Motor neuron (in vitro differentiated cells): ENCODE measurements around the gene TAF4. TPM values are rescaled to one million over a fixed set of nuclear protein-coding genes. Genes with fewer than 3 reads are reported as not detected.
"Not testable (repeated sequence)": the region's sequence is repeated elsewhere in the genome, so short reads cannot be mapped to it uniquely, and the experiment has no call there.

ENCODE experiments used
- ATAC-seq, 8 experiments: fragments of 200-7000 bp; cut with Tn5 transposase; replicated peaks in 6 of 8; 2 replicates each; pipeline ENCODE4 v1.8.0; 2021; ENCODE audit warnings: mild to moderate bottlenecking in 8 of 8, moderate library complexity in 8 of 8
- H3K27ac ChIP-seq, 2 donors: fragments of 250-450 bp; sonication (Bioruptor Pico); 2 replicates each; pipeline ENCODE4 v1.9.0; 2021; ENCODE audit warnings: antibody characterized with exemption in 2 of 2, mild to moderate bottlenecking in 2 of 2, moderate library complexity in 1 of 2
- H3K4me1 ChIP-seq, 2 donors: fragments of 250-450 bp; sonication (Bioruptor Pico); replicated peaks in 1 of 2; 2 replicates each; pipeline ENCODE4 v1.6.1; 2021; ENCODE audit warnings: antibody characterized with exemption in 2 of 2, mild to moderate bottlenecking in 2 of 2, moderate library complexity in 1 of 2
- H3K4me3 ChIP-seq, 5 donors: fragments of 250-450 bp; sonication (Bioruptor Pico); 2 replicates each; pipeline ENCODE4 v1.9.0; 2021; ENCODE audit warnings: antibody characterized with exemption in 5 of 5, mild to moderate bottlenecking in 5 of 5, moderate library complexity in 4 of 5
- WGBS, 10 experiments: fragments of 450-650 bp; shearing (Covaris generic); methylation state at CpG; one replicate each; pipeline ENCODE4 v1.0.0; 2022; 5-methylcytosine and 5-hydroxymethylcytosine counted together
- in situ Hi-C, 9 experiments: fragments of 400-800 bp; cut with MboI; loops; one replicate each; pipeline ENCODE4 v1.15.0; 2021; ENCODE audit warnings: low sequenced_read_pairs in 9 of 9, low pct_unique_long_range_greater_than_20kb in 2 of 9; ENCODE audit not compliant: unreplicated experiment in 9 of 9
- total RNA-seq, 8 experiments: library from RNA; unstranded; fragments of 300-600 nt; gene quantifications; 2 replicates each; pipeline versions ENCODE4 v1.2.3 to v1.2.4, GENCODE V29; 2022

Gene TAF4
- total RNA-seq, 8 experiments from 2014 or later, result 3.6 to 15.1 (median 7.1) TPM

DNA sequence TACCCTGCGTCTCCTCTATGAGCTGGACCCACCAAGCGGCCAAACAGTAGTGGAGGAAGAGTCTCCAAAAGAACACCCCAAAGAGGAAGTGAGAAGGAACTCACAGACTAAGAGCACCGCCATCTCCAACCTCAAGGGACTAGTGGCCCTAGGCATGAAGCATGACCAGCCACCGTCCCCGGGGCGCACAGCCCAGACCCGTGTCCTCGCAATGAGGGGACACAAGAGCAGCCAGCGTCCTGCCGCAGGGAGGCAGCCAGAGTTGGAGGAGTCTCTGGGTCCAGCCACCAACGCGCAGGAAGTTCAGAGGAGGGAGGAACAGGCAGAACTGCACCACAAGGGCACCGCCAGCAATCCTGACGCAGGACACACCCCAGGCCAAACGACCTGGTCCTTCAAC, 72.6 kb downstream of the TAF4 start:
- no peaks in the 10 kb centered on the region for H3K4me1 ChIP-seq
- WGBS, 10 experiments, result 80 to 100% (median 97%) methylated on average over 1 to 10 of the region's 15 CpGs; no CpG with 5 or more reads in 1 of the 10 experiments
- no peak overlapping the region for H3K27ac ChIP-seq
- no peak for ATAC-seq
- H3K4me3 ChIP-seq, result no peak overlapping the region
- in situ Hi-C loops, result no loop called here

DNA sequence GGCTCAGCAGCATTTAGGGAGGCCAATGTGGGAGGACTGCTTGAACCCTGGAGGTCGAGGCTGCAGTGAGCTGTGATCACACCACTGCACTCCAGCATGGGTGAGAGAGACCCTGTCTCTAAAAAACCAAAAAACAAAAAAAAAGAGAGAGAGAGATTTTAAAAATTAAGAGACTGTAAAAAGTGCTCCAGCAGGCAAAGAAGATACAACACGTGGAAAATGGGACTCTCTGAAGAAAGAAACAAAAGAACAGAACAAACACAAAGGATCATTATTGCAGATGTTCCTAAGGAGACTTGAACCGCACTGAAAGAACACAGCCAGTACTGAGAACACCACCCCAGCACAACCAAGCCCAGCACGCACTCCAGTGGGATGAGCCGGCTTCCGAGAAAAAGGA, 74.2 kb downstream of the TAF4 start:
- H3K4me3 ChIP-seq, result no peak overlapping the region
- no peaks in the 10 kb centered on the region for H3K4me1 ChIP-seq
- H3K27ac ChIP-seq, result no peak overlapping the region
- ATAC-seq, result no peak
- in situ Hi-C loops, result no loop called here
- WGBS, 10 experiments, result 80 to 100% (median 96%) methylated on average over 2 to 6 of the region's 6 CpGs; no CpG with 5 or more reads in 1 of the 10 experiments

DNA sequence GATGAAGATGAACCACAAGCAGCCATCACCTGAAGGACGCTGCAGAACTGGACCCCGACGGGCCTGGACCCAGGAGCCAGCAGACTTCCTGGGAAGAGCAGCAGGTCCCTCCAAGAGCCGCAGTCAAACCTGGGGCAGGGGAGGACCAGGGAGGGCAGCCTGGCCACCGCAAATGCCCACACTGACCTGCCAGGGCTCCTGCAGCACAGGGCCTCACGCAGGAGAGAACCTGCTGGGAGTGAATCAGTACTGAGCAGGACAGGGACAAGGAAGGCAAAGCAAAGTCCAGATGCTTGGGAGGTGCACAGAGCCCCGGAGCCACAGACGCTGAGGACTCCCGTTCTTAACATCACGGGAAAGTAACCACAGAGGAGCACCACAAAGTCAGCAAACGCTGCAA, 75.2 kb downstream of the TAF4 start:
- 95 to 100% (median 100%) methylated on average over 1 to 7 of the region's 11 CpGs; no CpG with 5 or more reads in 3 of the 10 experiments for WGBS, 10 experiments
- H3K4me3 ChIP-seq, result no peak overlapping the region
- ATAC-seq, result no peak
- in situ Hi-C loops, result no loop called here
- no peaks in the 10 kb centered on the region for H3K4me1 ChIP-seq
- H3K27ac ChIP-seq, result no peak overlapping the region

DNA sequence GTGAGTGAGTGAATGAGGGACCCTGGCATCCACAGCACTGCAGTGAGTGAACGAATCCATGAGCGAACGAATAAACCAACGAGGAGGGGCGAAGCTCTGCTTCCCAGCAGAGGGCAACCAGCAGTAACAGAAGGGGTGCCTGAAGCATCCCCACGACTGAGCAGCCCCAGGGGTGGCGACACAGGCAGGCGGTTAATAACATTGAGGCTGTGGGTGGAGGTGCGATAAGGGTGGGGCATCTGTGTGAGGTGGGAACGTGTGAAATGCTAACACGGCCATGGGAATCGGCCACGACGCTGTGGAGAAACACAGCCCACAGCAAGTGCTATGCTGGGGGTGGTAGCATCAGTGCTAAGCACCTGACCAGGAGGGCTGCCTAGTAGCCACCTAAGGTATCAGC, 75.9 kb downstream of the TAF4 start:
- H3K27ac ChIP-seq, result no peak overlapping the region
- H3K4me1 ChIP-seq, result no peaks in the 10 kb centered on the region
- ATAC-seq, result no peak
- 80 to 83% methylated on average over 3 to 6 of the region's 14 CpGs; no CpG with 5 or more reads in 8 of the 10 experiments for WGBS, 10 experiments
- no peak overlapping the region for H3K4me3 ChIP-seq
- in situ Hi-C loops, result no loop called here

DNA sequence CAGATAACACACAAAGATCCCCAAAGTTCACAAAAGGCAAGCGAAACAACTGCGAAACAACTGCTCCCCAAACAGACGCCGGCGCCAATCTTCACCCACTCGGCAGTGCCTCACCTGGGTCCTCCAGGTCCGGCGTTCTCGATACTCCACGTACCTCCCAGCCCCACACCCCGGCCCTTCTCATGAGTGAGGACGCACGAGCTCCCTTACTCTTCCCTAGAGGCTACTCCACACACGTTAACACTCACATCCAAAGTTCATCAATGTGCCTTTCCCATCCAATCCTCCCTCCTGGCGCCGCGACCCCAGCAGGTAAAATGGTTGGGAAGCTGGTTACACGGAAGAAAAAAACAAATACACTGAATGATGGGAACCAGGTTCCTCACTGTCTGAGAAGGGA, 77.0 kb downstream of the TAF4 start:
- WGBS, 10 experiments, result 80 to 100% (median 97%) methylated on average over 1 to 17 of the region's 18 CpGs
- Histone ChIP-seq H3K4me1 (no peaks in the 10 kb centered on the region), H3K27ac (no peak overlapping the region), H3K4me3 (no peak overlapping the region)
- no peak for ATAC-seq
- in situ Hi-C loops, result no loop called here

DNA sequence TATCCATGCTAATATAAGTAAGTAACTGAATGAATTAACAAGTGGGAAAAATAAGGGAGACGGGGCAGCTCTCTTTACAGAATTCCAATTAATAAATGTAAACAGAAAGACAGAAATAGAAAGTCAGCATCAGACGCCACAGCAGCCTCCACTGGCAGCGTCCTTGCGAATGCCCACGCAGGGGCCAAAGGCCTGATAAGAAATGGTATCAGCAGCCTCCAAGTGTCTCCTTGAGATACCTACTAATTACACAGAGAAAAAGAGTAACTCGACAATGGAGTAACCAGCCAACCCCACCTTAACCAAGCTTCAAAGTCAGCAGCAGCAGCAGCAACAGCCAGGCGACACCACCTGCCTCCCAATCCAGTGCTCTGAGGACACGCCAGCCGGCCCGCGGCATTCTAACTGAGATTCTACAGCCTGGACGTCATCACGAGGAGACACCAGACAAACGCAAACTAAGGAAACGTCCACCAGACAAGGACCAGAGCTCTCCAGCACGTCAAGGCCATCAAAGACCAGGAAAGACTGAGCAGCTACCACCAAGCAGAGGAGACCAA, 78.8 kb downstream of the TAF4 start:
- no peaks in the 10 kb centered on the region for H3K4me1 ChIP-seq
- no peak for ATAC-seq
- WGBS, 10 experiments, result 84 to 100% (median 90%) methylated on average over 2 to 11 of the region's 16 CpGs; no CpG with 5 or more reads in 1 of the 10 experiments
- in situ Hi-C loops, result no loop called here
- no peak overlapping the region for H3K27ac ChIP-seq
- H3K4me3 ChIP-seq, result no peak overlapping the region

DNA sequence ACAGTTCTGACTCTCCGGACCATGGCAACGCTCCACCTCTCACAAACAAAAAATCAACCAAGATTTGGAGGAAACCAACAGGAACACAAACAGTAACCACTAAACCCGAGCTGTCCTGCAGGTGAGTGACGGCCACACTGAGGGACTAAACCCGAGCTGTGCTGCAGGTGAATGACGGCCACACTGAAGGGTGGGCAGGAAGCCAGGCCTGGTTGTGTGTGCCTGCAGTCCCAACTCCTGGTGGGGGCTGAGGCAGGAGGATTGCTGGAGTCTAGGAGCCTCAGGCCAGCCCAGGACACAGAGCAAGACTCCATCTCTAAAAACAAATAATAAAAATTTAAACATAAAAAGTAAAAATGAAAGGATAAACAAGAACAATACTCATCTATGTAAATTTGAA, 80.6 kb downstream of the TAF4 start:
- no peak overlapping the region for H3K27ac ChIP-seq
- ATAC-seq, result no peak
- no peak overlapping the region for H3K4me3 ChIP-seq
- no peaks in the 10 kb centered on the region for H3K4me1 ChIP-seq
- in situ Hi-C loops, result no loop called here
- WGBS, 10 experiments, result 100% methylated on average over 1 of the region's 6 CpGs; no CpG with 5 or more reads in 8 of the 10 experiments

DNA sequence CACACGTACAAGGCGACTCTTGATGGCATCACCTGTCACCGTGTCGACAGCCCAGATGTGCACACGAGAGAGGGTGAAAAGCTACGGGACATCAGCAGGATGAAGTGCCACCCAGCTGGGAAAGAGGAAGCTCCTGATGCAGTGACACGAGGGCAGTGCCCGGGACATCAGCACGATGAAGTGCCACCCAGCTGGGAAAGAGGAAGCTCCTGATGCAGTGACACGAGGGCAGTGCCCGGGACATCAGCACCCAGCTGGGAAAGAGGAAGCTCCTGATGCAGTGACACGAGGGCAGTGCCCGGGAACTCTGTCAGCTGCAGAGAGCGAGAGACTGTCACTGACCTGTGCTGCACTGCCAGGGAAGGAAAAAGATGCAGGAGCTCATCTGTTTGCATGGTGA, 81.2 kb downstream of the TAF4 start:
- H3K27ac ChIP-seq, H3K4me3 ChIP-seq, H3K4me1 ChIP-seq, ATAC-seq, in situ Hi-C loops: not testable (repeated sequence)
- 84 to 100% (median 88%) methylated on average over 2 to 5 of the region's 14 CpGs; no CpG with 5 or more reads in 3 of the 10 experiments for WGBS, 10 experiments

DNA sequence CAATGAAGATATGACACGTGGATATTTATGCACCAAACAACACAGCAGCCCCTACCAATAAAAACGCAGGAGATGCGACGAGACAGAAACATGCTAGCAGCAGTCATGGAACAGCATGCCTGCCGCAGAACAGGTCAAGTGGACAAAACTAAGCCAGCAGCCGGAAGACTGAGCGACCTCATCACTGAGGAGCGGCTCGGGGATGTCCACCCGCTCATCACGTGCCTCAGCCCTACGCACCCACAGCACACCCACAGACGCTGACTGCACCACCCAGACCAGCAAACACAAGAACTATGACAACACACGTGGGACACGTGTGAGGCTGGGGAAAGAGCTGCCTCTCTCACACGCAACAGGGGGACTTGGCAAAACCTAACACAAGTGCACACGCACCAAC, 81.7 kb downstream of the TAF4 start:
- WGBS, 10 experiments, result 67 to 92% (median 84%) methylated on average over 4 to 12 of the region's 17 CpGs; no CpG with 5 or more reads in 4 of the 10 experiments
- in situ Hi-C loops, result no loop called here

DNA sequence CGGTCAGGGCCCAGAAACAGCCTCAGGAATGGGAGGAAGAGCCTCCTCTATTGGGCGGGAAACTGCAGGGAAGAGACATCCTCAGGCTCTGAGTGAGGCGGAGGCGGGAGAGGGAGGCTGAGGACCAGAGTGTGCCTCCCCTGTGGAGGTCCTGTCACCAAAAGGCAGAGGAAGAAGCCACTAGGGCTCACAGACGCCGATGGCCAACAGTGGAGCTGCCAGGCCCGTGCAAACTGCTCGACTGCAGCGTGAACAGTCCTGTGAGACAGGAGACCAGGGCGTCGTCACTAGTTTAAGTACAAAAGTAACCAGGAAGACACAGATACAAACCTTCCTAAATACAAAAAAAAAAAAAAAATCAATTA, 82.7 kb downstream of the TAF4 start:
- no peak for ATAC-seq
- WGBS, 10 experiments, result 76 to 100% (median 94%) methylated on average over 1 to 10 of the region's 11 CpGs; no CpG with 5 or more reads in 2 of the 10 experiments
- in situ Hi-C loops, result no loop called here
- Histone ChIP-seq H3K27ac (no peak overlapping the region), H3K4me3 (no peak overlapping the region), H3K4me1 (no peaks in the 10 kb centered on the region)

More for the DNA sequence above, 81.7 kb downstream of the TAF4 start:
- no peaks in the 10 kb centered on the region for H3K4me1 ChIP-seq
- H3K4me3 ChIP-seq, result no peak overlapping the region
- peak in 3 of 8 experiments; percentile 29 to 47 (median 41) for ATAC-seq
- H3K27ac ChIP-seq, result no peak overlapping the region

DNA sequence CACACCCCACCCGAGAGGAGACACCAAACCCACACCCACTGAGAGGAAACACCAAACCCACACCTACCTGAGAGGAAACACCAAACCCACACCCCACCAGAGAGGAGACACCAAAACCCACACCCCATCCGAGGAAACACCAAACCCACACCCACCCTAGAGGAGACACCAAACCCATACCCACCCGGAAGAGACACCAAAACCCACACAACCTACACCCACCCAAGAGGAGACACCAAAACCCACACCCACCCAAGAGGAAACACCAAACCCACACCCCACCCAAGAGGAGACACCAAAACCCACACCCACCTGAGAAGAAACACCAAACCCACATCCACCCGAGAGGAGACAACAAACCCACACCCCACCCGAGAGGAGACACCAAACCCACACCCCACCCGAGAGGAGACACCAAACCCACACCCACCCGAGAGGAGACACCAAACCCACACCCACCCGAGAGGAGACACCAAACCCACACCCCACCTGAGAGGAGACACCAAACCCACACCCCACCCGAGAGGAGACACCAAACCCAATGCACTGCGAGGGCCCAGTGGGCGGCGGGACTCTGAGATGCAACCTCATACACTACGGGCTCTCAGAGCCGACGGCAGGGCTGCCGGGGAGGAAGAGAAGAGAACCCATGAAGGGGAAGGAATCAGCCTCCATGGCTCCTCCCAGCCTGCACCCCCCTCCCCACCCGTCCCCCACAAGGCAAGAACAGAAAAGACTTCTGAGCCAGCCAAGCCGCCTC, 83.3 kb downstream of the TAF4 start:
- in situ Hi-C loops, result no loop called here
- H3K27ac ChIP-seq, result no peak overlapping the region
- 100% methylated on average over 1 of the region's 18 CpGs; no CpG with 5 or more reads in 9 of the 10 experiments for WGBS, 10 experiments

DNA sequence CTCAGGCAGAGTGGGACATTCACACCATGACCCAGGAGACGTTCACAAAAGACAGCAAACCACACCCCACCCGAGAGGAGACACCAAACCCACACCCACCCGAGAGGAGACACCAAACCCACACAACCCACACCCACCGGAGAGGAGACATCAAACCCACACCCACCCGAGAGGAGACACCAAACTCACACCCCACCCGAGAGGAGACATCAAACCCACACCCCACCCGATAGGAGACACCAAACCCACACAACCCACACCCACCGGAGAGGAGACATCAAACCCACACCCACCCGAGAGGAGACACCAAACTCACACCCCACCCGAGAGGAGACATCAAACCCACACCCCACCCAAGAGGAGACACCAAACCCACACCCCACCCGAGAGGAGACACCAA, 84.0 kb downstream of the TAF4 start:
- H3K4me1 ChIP-seq, H3K27ac ChIP-seq, in situ Hi-C loops, ATAC-seq, H3K4me3 ChIP-seq: not testable (repeated sequence)
- 83 to 100% (median 100%) methylated on average over 1 of the region's 11 CpGs; no CpG with 5 or more reads in 6 of the 10 experiments for WGBS, 10 experiments

More for the DNA sequence above, 83.3 kb downstream of the TAF4 start:
- no peak for ATAC-seq
- Histone ChIP-seq H3K4me3 (no peak overlapping the region), H3K4me1 (no peaks in the 10 kb centered on the region)

DNA sequence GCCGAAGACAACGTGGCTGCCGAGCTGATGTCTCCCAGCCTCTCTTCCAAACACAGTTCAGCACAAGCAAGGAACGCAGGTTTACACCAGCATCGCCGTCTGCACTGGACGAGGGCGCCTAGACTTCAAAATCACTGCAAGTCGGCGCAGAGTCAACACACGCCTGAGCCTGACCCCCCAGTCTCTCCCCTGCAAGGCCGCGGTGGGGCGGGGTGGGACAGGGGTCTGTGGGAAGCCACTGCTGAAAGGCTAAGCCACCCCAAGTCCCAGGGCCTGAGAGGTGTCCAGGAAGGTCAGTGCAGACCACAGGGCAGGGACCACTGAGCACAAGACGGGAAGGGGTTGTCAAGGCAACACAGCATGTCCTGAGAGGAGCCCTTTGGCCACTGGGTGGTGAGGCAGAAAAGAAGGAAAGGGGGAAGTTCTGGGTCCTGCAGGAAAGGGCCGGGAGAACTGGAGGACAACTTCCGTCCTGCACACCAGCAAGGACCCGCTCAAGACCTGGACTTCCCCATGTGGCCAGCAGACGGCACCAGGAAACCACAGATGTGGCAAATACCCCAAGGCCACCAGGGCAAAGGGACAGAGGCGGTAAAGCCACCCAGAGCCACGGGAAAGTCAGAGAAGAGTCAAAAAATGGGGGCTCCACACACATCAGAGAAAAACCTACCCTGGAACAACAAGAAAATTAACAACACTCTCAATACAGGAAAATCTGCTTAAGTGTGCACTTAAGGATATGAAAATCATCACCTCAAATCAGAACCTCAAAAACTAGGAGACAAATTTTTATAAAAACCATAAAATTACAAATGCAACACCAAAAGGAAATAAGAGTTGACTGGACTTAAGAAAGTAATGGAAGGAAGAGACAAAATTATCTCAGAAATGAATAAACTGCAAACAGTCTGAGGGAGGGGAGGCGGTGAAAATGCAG, 84.8 kb downstream of the TAF4 start:
- 45 to 100% (median 80%) methylated on average over 1 to 9 of the region's 22 CpGs for WGBS, 10 experiments
- Histone ChIP-seq H3K4me1 (peaks cover 8 to 9% of the 10 kb centered on the region in 2 donors), H3K27ac (no peak overlapping the region), H3K4me3 (no peak overlapping the region)
- in situ Hi-C loops, result no loop called here
- peak in 3 of 8 experiments; percentile 38 to 58 (median 46) for ATAC-seq
